SK-N-SH treated with all-trans-retinoic acid at 6 μM for 48 hours (cell line): ENCODE results near the gene CALM3.

Experiments
- ATAC-seq: fragments of 200-7000 bp; cut with Tn5 transposase; 3 replicates; pipeline ENCODE4 v1.9.1; 2020; ENCODE audit warnings: mild to moderate bottlenecking, moderate library complexity
- ARNTL ChIP-seq: fragments of 450-650 bp; formaldehyde crosslinking; IDR thresholded peaks from 2 replicates; pipeline ENCODE4 v1.5.0; 2020; ENCODE audit warnings: low read depth, mild to moderate bottlenecking, moderate library complexity, borderline replicate concordance
- CSDC2 ChIP-seq: fragments of 250-450 bp; sonication (Bioruptor Pico); IDR thresholded peaks from 2 replicates; pipeline ENCODE4 v1.5.0; 2020; ENCODE audit warnings: mild to moderate bottlenecking, moderate library complexity
- GLIS3 ChIP-seq: fragments of 250-450 bp; sonication (Bioruptor Pico); IDR thresholded peaks from 2 replicates; pipeline ENCODE4 v1.5.0; 2020; ENCODE audit warnings: mild to moderate bottlenecking, moderate library complexity
- OSR1 ChIP-seq: fragments of 250-450 bp; sonication (Bioruptor Pico); IDR thresholded peaks from 2 replicates; pipeline ENCODE4 v1.8.0; 2022; ENCODE audit warnings: moderate library complexity, mild to moderate bottlenecking, inconsistent platforms
- PPARA ChIP-seq: fragments of 250-450 bp; sonication (Bioruptor Pico); IDR thresholded peaks from 2 replicates; pipeline ENCODE4 v1.5.0; 2020; ENCODE audit warnings: mild to moderate bottlenecking, borderline replicate concordance
- RARB ChIP-seq: fragments of 250-450 bp; sonication (Bioruptor Pico); IDR thresholded peaks from 2 replicates; pipeline ENCODE4 v1.8.0; 2021; ENCODE audit warnings: mild to moderate bottlenecking, moderate library complexity
- SNAI2 ChIP-seq: fragments of 250-450 bp; sonication (Bioruptor Pico); IDR thresholded peaks from 2 replicates; pipeline ENCODE4 v1.5.0; 2020; ENCODE audit warnings: mild to moderate bottlenecking, moderate library complexity
- TOX ChIP-seq: fragments of 250-450 bp; sonication (Bioruptor Pico); IDR thresholded peaks from 2 replicates; pipeline ENCODE4 v1.8.0; 2021; ENCODE audit warnings: mild to moderate bottlenecking, moderate library complexity, borderline replicate concordance
- ZC3H10 ChIP-seq: fragments of 250-450 bp; sonication (Bioruptor Pico); IDR thresholded peaks from 2 replicates; pipeline ENCODE4 v1.5.1; 2021; ENCODE audit warnings: mild to moderate bottlenecking, moderate library complexity
- ZFP3 ChIP-seq: fragments of 250-450 bp; sonication (Bioruptor Pico); IDR thresholded peaks from 2 replicates; pipeline ENCODE4 v1.5.0; 2020; ENCODE audit warnings: mild to moderate bottlenecking, moderate library complexity
- ZNF70 ChIP-seq: fragments of 450-650 bp; formaldehyde crosslinking; IDR thresholded peaks from 2 replicates; pipeline ENCODE4 v1.5.0; 2020; ENCODE audit warnings: mild to moderate bottlenecking, moderate library complexity
- ZNF8 ChIP-seq: fragments of 450-650 bp; formaldehyde crosslinking; IDR thresholded peaks from 2 replicates; pipeline ENCODE4 v1.5.0; 2020; ENCODE audit warnings: mild to moderate bottlenecking, moderate library complexity
- TF ChIP-seq, protein P1 (sequence below): fragments of 250-450 bp; sonication (Bioruptor Pico); IDR thresholded peaks from 2 replicates; pipeline ENCODE4 v1.5.0; 2020; ENCODE audit warnings: mild to moderate bottlenecking, moderate library complexity
- TF ChIP-seq, protein P2 (sequence below): fragments of 250-450 bp; sonication (Bioruptor Pico); IDR thresholded peaks from 2 replicates; pipeline ENCODE4 v1.5.1; 2020; ENCODE audit warnings: low read depth, mild to moderate bottlenecking, moderate library complexity
- TF ChIP-seq, protein P3 (sequence below): fragments of 250-450 bp; sonication (Bioruptor Pico); IDR thresholded peaks from 2 replicates; pipeline ENCODE4 v1.5.1; 2021; ENCODE audit warnings: mild to moderate bottlenecking, moderate library complexity
- TF ChIP-seq, protein P4 (sequence below): fragments of 250-450 bp; sonication (Bioruptor Pico); IDR thresholded peaks from 2 replicates; pipeline ENCODE4 v1.8.0; 2021; ENCODE audit warnings: low read depth, mild to moderate bottlenecking, moderate library complexity, borderline replicate concordance

The CALM3 gene

DNA sequence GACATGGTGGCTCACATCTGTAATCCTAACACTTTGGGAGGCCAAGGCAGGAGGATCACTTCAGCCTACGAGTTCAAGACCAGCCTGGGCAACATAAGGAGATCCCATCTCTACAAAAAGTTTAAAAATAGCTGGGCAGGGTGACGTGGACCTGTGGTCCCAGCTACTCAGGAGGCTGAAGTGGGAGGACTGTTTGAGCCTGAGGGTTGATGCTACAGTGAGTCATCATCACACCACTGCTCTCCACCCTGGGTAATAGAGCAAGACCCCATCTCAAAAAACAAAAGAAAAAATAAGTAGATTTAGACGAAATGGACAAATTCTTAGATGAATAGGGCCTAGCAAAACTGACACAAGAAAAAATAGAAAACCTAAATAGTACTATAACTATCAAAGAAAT, 45.3 kb downstream of the CALM3 start (continued):
- no peak for TF ChIP-seq ZFP3
- TF ChIP-seq, protein P1, sequence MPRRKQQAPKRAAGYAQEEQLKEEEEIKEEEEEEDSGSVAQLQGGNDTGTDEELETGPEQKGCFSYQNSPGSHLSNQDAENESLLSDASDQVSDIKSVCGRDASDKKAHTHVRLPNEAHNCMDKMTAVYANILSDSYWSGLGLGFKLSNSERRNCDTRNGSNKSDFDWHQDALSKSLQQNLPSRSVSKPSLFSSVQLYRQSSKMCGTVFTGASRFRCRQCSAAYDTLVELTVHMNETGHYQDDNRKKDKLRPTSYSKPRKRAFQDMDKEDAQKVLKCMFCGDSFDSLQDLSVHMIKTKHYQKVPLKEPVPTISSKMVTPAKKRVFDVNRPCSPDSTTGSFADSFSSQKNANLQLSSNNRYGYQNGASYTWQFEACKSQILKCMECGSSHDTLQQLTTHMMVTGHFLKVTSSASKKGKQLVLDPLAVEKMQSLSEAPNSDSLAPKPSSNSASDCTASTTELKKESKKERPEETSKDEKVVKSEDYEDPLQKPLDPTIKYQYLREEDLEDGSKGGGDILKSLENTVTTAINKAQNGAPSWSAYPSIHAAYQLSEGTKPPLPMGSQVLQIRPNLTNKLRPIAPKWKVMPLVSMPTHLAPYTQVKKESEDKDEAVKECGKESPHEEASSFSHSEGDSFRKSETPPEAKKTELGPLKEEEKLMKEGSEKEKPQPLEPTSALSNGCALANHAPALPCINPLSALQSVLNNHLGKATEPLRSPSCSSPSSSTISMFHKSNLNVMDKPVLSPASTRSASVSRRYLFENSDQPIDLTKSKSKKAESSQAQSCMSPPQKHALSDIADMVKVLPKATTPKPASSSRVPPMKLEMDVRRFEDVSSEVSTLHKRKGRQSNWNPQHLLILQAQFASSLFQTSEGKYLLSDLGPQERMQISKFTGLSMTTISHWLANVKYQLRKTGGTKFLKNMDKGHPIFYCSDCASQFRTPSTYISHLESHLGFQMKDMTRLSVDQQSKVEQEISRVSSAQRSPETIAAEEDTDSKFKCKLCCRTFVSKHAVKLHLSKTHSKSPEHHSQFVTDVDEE, result no peak
- no peak for TF ChIP-seq ZC3H10 (CRISPR knock-in tag)
- TF ChIP-seq, all 23 proteins: peak for 0

DNA sequence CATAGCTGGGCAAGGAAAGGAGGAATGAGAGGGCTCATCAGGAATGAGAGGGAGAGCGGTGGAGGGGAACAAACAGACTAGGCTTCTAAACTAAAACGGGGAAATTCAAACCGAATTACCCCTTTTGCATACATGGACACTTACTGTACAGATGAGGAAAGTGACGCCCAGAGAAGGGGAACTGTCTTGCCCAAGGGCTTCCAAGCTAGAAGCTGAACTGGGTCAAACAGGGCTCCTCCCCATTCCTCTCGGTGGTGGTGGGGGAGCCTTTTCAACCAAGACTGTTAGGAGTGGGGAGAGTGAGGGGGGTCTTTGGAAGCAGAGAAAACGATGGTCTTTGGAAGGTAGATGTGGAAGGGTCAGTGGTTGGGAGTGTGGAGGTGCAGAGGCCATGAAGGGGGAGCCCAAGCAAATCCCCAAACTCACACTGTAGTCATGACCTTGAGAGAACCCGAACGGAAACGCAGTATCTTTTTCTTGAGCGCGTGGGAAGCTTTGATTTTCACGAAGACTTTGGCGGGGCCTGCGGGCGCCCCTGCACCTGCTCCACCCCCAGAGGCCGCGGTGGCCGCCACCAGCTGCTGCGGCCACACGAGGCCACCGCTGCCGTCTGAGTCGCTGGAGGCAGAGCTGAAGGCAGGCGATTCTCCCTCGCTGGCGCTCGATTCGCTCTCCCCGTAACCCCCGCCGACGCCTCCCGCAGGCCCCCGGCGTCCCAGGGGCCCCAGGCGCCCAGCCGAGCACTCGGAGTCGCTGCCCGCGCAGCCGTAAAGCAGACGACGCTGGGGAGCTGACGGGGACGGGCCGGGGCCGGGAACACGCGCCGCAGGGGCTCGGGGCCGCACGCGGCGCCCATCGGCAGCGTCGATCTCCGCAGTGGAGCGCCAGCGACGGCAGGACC, 47.2 kb downstream of the CALM3 start:
- TF ChIP-seq OSR1 (CRISPR knock-in tag), result no peak
- TF ChIP-seq SNAI2, result no peak
- no peak for TF ChIP-seq ZNF70 (CRISPR knock-in tag)
- no peak for TF ChIP-seq CSDC2 (CRISPR knock-in tag)
- TF ChIP-seq, protein P1, result no peak
- TF ChIP-seq TOX (CRISPR knock-in tag), result no peak
- no peak for TF ChIP-seq ZC3H10 (CRISPR knock-in tag)
- TF ChIP-seq ARNTL (CRISPR knock-in tag), result no peak
- TF ChIP-seq RARB, result no peak
- no peak for TF ChIP-seq PPARA (CRISPR knock-in tag)
- TF ChIP-seq, protein P2, sequence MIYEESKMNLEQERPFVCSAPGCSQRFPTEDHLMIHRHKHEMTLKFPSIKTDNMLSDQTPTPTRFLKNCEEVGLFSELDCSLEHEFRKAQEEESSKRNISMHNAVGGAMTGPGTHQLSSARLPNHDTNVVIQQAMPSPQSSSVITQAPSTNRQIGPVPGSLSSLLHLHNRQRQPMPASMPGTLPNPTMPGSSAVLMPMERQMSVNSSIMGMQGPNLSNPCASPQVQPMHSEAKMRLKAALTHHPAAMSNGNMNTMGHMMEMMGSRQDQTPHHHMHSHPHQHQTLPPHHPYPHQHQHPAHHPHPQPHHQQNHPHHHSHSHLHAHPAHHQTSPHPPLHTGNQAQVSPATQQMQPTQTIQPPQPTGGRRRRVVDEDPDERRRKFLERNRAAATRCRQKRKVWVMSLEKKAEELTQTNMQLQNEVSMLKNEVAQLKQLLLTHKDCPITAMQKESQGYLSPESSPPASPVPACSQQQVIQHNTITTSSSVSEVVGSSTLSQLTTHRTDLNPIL (CRISPR knock-in tag), result no peak
- TF ChIP-seq ZNF8 (CRISPR knock-in tag), result no peak
- TF ChIP-seq, protein P3, sequence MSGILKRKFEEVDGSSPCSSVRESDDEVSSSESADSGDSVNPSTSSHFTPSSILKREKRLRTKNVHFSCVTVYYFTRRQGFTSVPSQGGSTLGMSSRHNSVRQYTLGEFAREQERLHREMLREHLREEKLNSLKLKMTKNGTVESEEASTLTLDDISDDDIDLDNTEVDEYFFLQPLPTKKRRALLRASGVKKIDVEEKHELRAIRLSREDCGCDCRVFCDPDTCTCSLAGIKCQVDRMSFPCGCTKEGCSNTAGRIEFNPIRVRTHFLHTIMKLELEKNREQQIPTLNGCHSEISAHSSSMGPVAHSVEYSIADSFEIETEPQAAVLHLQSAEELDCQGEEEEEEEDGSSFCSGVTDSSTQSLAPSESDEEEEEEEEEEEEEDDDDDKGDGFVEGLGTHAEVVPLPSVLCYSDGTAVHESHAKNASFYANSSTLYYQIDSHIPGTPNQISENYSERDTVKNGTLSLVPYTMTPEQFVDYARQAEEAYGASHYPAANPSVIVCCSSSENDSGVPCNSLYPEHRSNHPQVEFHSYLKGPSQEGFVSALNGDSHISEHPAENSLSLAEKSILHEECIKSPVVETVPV (CRISPR knock-in tag), result no peak
- no peak for TF ChIP-seq GLIS3
- ATAC-seq, result no peak

DNA sequence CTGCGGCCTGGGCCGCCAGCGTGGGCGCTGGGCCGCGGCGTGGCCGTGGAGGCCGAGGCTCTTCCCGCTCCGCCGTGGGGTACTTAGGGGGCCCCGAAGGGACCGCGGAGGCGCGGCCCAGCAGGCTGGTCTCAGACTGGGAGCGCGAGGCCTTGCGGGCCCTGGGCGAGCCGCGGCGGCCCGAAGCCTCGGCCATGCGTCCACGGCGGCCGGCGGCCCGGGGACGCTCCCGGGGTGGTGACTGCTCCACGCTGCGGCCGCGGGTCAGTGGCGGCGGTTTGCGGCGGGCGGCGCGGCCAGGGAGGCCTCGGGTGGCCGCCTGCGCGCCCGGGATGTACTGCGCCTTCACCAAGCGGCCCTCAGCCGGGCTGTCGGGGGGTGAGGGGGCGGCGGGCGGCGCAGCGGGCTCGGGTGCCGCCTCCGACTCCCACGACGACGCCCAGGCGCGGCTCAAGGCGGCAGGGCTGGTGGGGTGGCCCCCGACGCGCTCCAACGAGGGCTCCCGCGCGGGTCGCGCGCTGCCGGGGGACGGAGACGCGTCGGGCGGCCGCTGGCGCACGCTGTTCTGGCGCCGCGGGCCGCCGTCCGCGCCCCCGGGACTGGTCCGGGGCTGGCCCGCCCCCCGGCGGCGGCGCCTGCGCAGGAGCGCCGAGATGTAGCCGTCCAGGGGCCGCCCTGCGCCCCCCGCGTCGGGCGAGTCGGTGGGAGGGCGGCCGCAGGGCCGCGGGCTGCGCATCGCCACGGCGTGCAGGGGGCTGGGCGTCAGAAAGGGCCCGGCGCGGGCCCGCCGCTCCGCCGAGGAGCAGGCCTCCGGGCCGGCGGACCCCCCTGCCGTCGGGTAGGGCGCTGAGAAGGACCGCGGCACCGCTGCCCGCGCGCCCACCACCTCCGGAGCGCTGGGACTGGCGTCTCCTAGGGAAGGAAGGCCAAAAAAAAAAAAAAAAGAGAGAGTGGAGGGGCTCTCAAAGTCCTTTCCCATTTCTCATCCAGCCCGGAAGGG, 48.1 kb downstream of the CALM3 start:
- ATAC-seq, result no peak
- TF ChIP-seq CSDC2 (CRISPR knock-in tag), result no peak
- TF ChIP-seq, protein P4, sequence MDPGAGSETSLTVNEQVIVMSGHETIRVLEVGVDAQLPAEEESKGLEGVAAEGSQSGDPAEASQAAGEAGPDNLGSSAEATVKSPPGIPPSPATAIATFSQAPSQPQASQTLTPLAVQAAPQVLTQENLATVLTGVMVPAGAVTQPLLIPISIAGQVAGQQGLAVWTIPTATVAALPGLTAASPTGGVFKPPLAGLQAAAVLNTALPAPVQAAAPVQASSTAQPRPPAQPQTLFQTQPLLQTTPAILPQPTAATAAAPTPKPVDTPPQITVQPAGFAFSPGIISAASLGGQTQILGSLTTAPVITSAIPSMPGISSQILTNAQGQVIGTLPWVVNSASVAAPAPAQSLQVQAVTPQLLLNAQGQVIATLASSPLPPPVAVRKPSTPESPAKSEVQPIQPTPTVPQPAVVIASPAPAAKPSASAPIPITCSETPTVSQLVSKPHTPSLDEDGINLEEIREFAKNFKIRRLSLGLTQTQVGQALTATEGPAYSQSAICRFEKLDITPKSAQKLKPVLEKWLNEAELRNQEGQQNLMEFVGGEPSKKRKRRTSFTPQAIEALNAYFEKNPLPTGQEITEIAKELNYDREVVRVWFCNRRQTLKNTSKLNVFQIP (CRISPR knock-in tag), result no peak
